HepG2 (cell line): ENCODE data around the gene PRR14. TPM values are rescaled to one million over a fixed set of nuclear protein-coding genes. Genes with fewer than 3 reads are reported as not detected.

Experiments
- HOXA9 ChIP-seq: sonication (generic); formaldehyde crosslinking; IDR thresholded peaks from 2 replicates; pipeline ENCODE4 v1.8.1; 2022; ENCODE audit warnings: missing genetic modification reagents, mild to moderate bottlenecking, moderate library complexity, borderline replicate concordance
- KLF16 ChIP-seq, 2 experiments: sonication (generic) in 1 of 2; formaldehyde crosslinking in 1 of 2; IDR thresholded peaks; 2 replicates each; pipeline versions ENCODE4 v1.6.1 to v1.8.0; 2016 to 2023; ENCODE audit warnings: missing genetic modification reagents in 2 of 2, missing compliant biosample characterization in 1 of 2
- MAFK ChIP-seq, 2 experiments: IDR thresholded peaks in 1 of 2; conservative IDR thresholded peaks in 1 of 2; 2 replicates each; pipeline ENCODE4 v1.6.1; 2011; ENCODE audit warnings: improper control_type of control experiment in 2 of 2, low read length in 2 of 2
- NFYC ChIP-seq: IDR thresholded peaks from 2 replicates; pipeline ENCODE4 v1.6.1; 2016; ENCODE audit warnings: missing genetic modification reagents, missing compliant biosample characterization
- RFXAP ChIP-seq: sonication (generic); formaldehyde crosslinking; IDR thresholded peaks from 2 replicates; pipeline ENCODE4 v1.4.0; 2020; ENCODE audit warnings: missing genetic modification reagents, borderline replicate concordance
- ZEB1 ChIP-seq: IDR thresholded peaks from 2 replicates; pipeline ENCODE4 v1.6.1; 2012; ENCODE audit warnings: mild to moderate bottlenecking, low read depth, inconsistent platforms; ENCODE audit not compliant: insufficient replicate concordance
- ZHX1 ChIP-seq: sonication (generic); formaldehyde crosslinking; IDR thresholded peaks from 2 replicates; pipeline ENCODE4 v1.8.1; 2022; ENCODE audit warnings: low read depth, mild to moderate bottlenecking, missing genetic modification reagents
- ZNF205 ChIP-seq: IDR thresholded peaks from 2 replicates; pipeline ENCODE4 v1.6.1; 2018; ENCODE audit warnings: missing biosample characterization, missing genetic modification reagents
- ZNF225 ChIP-seq: sonication (generic); formaldehyde crosslinking; IDR thresholded peaks from 2 replicates; pipeline ENCODE4 v1.4.0; 2020; ENCODE audit warnings: mild to moderate bottlenecking, missing genetic modification reagents
- ZNF3 ChIP-seq: IDR thresholded peaks from 2 replicates; pipeline ENCODE4 v1.7.0; 2017; ENCODE audit warnings: inconsistent platforms
- ZNF609 ChIP-seq: sonication (generic); formaldehyde crosslinking; IDR thresholded peaks from 2 replicates; pipeline ENCODE4 v1.4.0; 2020; ENCODE audit warnings: mild to moderate bottlenecking, missing genetic modification reagents, borderline replicate concordance
- ZNF674 ChIP-seq: sonication (generic); formaldehyde crosslinking; IDR thresholded peaks from 2 replicates; pipeline ENCODE4 v1.5.0; 2020; ENCODE audit warnings: low read depth, mild to moderate bottlenecking, missing genetic modification reagents
- ZSCAN30 ChIP-seq: sonication (generic); formaldehyde crosslinking; IDR thresholded peaks from 2 replicates; pipeline ENCODE4 v1.5.0; 2020; ENCODE audit warnings: mild to moderate bottlenecking, missing genetic modification reagents
- polyA plus RNA-seq, 8 experiments: library from polyadenylated mRNA; depleted of rRNA in 3 of 8; stranded (reverse) in 7 of 8; unstranded in 1 of 8; fragments of >200 nt; fragmentation: Illumina TruSeq in 4 of 8; extraction: Trizol in 4 of 8; gene quantifications; 2 replicates each; pipeline versions ENCODE4 v1.2.1 to v1.2.3, GENCODE V29; 2011 to 2016; ENCODE audit warnings: low read depth in 4 of 8, missing spikeins in 1 of 8, mixed read lengths in 1 of 8; ENCODE audit not compliant: insufficient read depth in 1 of 8
- total RNA-seq, 5 experiments: library from RNA; depleted of rRNA; stranded (reverse); fragments of >200 nt; fragmentation: Illumina TruSeq; extraction: Trizol; gene quantifications; 2 replicates each; pipeline ENCODE4 v1.2.3, GENCODE V29; 2016; ENCODE audit warnings: low read depth in 1 of 5
- TF ChIP-seq, protein P1 (sequence below): sonication (generic); formaldehyde crosslinking; IDR thresholded peaks from 2 replicates; pipeline ENCODE4 v1.5.0; 2020; ENCODE audit warnings: mild to moderate bottlenecking, missing genetic modification reagents, borderline replicate concordance
- TF ChIP-seq, protein P2 (sequence below): sonication (generic); formaldehyde crosslinking; IDR thresholded peaks from 2 replicates; pipeline ENCODE4 v1.8.1; 2023; ENCODE audit warnings: mild to moderate bottlenecking, missing genetic modification reagents, borderline replicate concordance

The PRR14 gene
- total and polyA plus RNA-seq, 2 of the 13 experiments (the other 11 are each of a cell fraction or from before 2014, with no cell fraction given), result 8.4 to 11.0 TPM

DNA sequence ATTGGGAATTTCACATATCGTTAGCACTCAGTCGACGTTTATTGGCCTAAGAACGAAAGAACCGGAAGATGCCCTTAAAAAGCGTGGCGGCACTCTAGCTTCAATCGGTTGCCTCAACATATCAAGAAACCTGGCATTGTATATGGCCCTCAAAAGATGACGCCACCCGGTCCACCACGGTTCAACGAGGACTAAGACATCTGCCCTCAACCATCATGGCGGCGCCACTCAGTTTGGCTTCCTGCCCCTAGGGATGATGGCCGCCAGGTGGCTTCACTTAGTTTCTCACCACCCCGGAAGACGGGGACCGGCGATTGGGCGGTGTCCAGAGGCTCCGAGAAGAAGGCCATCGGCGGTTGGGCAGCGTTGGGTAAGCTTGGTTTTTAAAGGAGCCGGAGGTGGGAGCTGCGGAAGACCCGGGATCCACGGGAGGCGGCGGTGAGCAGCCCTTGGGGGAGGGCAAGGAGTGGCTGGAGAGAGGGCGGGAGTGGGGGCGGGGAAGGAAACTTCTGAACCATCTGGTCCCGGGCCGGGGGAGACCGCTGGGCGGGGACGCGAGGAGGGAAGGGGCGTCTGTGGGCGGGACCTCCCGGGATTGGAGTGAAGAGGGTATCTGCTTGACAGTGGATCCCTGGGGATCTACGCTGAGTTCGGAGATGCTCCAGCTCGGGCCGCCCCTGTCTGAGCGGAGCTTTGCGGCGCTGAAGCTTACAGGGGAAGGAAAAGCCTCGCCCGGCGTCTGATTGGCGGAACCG is at the start of gene PRR14 (continued):
- TF ChIP-seq, protein P1, sequence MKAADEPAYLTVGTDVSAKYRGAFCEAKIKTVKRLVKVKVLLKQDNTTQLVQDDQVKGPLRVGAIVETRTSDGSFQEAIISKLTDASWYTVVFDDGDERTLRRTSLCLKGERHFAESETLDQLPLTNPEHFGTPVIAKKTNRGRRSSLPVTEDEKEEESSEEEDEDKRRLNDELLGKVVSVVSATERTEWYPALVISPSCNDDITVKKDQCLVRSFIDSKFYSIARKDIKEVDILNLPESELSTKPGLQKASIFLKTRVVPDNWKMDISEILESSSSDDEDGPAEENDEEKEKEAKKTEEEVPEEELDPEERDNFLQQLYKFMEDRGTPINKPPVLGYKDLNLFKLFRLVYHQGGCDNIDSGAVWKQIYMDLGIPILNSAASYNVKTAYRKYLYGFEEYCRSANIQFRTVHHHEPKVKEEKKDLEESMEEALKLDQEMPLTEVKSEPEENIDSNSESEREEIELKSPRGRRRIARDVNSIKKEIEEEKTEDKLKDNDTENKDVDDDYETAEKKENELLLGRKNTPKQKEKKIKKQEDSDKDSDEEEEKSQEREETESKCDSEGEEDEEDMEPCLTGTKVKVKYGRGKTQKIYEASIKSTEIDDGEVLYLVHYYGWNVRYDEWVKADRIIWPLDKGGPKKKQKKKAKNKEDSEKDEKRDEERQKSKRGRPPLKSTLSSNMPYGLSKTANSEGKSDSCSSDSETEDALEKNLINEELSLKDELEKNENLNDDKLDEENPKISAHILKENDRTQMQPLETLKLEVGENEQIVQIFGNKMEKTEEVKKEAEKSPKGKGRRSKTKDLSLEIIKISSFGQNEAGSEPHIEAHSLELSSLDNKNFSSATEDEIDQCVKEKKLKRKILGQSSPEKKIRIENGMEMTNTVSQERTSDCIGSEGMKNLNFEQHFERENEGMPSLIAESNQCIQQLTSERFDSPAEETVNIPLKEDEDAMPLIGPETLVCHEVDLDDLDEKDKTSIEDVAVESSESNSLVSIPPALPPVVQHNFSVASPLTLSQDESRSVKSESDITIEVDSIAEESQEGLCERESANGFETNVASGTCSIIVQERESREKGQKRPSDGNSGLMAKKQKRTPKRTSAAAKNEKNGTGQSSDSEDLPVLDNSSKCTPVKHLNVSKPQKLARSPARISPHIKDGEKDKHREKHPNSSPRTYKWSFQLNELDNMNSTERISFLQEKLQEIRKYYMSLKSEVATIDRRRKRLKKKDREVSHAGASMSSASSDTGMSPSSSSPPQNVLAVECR (CRISPR knock-in tag), result peak; percentile 70; the same call in 1 of the 2 replicates
- TF ChIP-seq ZNF225 (CRISPR knock-in tag) (0 out of 2 replicates have a peak, but pooled peaks have one; percentile 11), KLF16 (CRISPR knock-in tag; IDR thresholded peaks at IDR 0.05) (peak in 1 of 2 experiments; percentile 62; a peak in 1 of 4 replicates), MAFK (conservative IDR thresholded peaks at IDR 0.05 in 1 of 2, IDR thresholded peaks at IDR 0.05 in 1 of 2; ENCODE audit: low read length in 2 of 2) (no peak), ZNF674 (CRISPR knock-in tag) (no peak), RFXAP (CRISPR knock-in tag) (0 out of 2 replicates have a peak, but pooled peaks have one; percentile 2), ZNF205 (CRISPR knock-in tag) (peak; percentile 36; the same call in 1 of the 2 replicates), ZEB1 (peak; percentile 39), HOXA9 (CRISPR knock-in tag) (0 out of 2 replicates have a peak, but pooled peaks have one; percentile 40), ZNF609 (CRISPR knock-in tag) (peak; percentile 55; the same call in 1 of the 2 replicates), ZSCAN30 (CRISPR knock-in tag) (0 out of 2 replicates have a peak, but pooled peaks have one; percentile 34), ZHX1 (peak; percentile 98), NFYC (CRISPR knock-in tag) (peak; percentile 99), ZNF3 (CRISPR knock-in tag) (no peak)
- TF ChIP-seq, protein P2, sequence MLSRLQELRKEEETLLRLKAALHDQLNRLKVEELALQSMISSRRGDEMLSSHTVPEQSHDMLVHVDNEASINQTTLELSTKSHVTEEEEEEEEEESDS (CRISPR knock-in tag), result 0 out of 2 replicates have a peak, but pooled peaks have one; percentile 67
